ENCODE results near the gene BRSK1. TPM values are rescaled to one million over a fixed set of nuclear protein-coding genes. Genes with fewer than 3 reads are reported as not detected.

Gene BRSK1
- total RNA-seq, 1 donor: 4.0 TPM

DNA sequence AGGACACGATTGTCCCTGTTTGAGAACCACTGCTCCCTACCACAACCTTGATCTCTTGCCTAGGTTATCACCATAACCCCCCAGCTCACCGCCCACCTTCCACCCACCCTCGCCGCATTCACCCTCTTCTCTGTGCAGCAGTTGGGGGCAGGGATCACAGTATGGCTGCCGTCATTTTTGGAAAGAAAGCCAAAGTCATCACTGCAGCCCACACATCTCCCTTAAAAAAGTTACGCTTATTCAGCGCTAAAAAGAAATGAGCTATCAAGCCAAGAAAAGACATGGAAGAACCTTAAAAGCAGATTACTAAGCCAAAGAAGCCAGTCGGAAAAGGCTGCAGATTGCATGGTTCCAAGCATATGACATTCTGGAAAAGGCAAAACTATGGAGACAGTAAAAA, 14.5 kb upstream of the BRSK1 start:
- Histone ChIP-seq H3K4me1 (ENCODE audit: insufficient read depth, low read length) (no peaks in the 10 kb centered on the region), H3K4me2 (ENCODE audit: insufficient read depth, low read length) (no peak overlapping the region), H3K4me3 (ENCODE audit: insufficient read depth, low read length) (no peak overlapping the region), H3K27ac (ENCODE audit: low read depth, low read length) (no peak overlapping the region), H2AFZ (ENCODE audit: low read length) (no peak overlapping the region), H3K79me2 (ENCODE audit: insufficient read depth, low read length) (peaks cover 8% of the 10 kb centered on the region), H4K20me1 (ENCODE audit: insufficient read depth, low read length) (no peaks in the 10 kb centered on the region), H3K9me3 (ENCODE audit: low read depth, low read length) (no peaks in the 10 kb centered on the region), H3K36me3 (ENCODE audit: insufficient read depth, low read length) (peaks cover 3% of the 10 kb centered on the region), H3K27me3 (ENCODE audit: insufficient read depth, low read length) (no peaks in the 10 kb centered on the region)
- TF ChIP-seq, protein P1, sequence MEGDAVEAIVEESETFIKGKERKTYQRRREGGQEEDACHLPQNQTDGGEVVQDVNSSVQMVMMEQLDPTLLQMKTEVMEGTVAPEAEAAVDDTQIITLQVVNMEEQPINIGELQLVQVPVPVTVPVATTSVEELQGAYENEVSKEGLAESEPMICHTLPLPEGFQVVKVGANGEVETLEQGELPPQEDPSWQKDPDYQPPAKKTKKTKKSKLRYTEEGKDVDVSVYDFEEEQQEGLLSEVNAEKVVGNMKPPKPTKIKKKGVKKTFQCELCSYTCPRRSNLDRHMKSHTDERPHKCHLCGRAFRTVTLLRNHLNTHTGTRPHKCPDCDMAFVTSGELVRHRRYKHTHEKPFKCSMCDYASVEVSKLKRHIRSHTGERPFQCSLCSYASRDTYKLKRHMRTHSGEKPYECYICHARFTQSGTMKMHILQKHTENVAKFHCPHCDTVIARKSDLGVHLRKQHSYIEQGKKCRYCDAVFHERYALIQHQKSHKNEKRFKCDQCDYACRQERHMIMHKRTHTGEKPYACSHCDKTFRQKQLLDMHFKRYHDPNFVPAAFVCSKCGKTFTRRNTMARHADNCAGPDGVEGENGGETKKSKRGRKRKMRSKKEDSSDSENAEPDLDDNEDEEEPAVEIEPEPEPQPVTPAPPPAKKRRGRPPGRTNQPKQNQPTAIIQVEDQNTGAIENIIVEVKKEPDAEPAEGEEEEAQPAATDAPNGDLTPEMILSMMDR (IDR thresholded peaks at IDR 0.05; ENCODE audit: extremely low read depth, low read depth, low read length): no peak
- no peak for DNase-seq (ENCODE audit: insufficient read length, low spot score, missing footprints)

DNA sequence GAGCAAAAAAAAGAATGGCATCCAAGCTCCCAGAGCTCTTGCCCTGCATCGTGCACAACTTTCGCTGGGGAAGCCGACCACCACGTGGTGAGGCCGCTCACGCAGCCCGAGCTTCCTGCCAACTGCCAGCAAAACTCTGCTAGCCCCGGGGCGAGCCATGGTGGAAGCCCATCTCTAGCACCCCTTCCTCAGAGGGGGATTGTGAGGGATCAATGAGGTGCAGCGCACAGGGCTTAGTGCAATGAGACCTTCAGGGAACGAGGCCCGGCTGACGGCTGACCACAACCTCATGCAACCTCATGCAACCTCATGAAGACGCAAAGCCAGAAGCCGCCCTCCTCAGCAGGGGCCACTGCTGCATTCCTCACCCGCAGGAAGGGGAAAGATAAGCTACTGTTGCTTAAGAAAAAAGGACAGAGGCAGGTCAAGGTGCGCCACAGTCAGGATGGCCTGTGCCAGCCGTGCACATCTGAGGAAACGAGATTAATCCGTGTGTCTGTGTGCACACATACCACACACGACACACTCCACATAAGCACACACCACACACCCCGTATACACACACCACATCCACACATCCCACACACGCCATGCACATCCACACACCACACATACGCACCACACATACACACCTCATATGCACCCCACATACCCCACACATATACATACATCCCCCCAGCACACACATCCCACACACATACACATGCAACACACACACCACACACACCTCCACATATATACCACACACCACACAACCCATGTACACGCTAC, 13.4 kb upstream of the BRSK1 start:
- H3K27me3 ChIP-seq (ENCODE audit: insufficient read depth, low read length): no peaks in the 10 kb centered on the region
- peaks cover 3% of the 10 kb centered on the region for H3K36me3 ChIP-seq (ENCODE audit: insufficient read depth, low read length)
- no peaks in the 10 kb centered on the region for H4K20me1 ChIP-seq (ENCODE audit: insufficient read depth, low read length)
- no peak overlapping the region for H3K4me2 ChIP-seq (ENCODE audit: insufficient read depth, low read length)
- DNase-seq (ENCODE audit: insufficient read length, low spot score, missing footprints): no peak
- H3K27ac ChIP-seq (ENCODE audit: low read depth, low read length): no peak overlapping the region
- TF ChIP-seq, protein P1 (IDR thresholded peaks at IDR 0.05; ENCODE audit: extremely low read depth, low read depth, low read length): no peak
- H3K79me2 ChIP-seq (ENCODE audit: insufficient read depth, low read length): peaks cover 8% of the 10 kb centered on the region
- no peaks in the 10 kb centered on the region for H3K4me1 ChIP-seq (ENCODE audit: insufficient read depth, low read length)
- no peaks in the 10 kb centered on the region for H3K9me3 ChIP-seq (ENCODE audit: low read depth, low read length)
- no peak overlapping the region for H3K4me3 ChIP-seq (ENCODE audit: insufficient read depth, low read length)
- no peak overlapping the region for H2AFZ ChIP-seq (ENCODE audit: low read length)

DNA sequence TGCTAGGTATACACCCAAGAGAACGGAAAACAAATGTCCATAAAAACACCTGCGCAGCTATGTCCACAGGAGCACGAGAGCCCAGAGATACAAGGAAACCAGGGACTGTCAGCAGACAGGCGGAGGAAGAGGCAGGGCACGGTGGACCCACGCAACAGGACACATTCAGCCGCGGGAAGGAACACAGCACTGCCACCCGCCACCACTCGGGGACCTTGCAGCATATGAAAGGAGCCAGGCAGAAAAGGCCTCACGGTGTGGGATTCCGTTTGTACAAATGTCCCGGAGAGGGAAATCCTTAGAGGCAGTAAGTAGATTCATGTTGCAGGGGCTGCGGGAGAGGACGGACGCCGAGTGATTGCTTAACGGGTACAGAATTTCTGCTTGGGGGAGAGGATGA, 11.7 kb upstream of the BRSK1 start:
- H4K20me1 ChIP-seq (ENCODE audit: insufficient read depth, low read length): no peaks in the 10 kb centered on the region
- H3K27me3 ChIP-seq (ENCODE audit: insufficient read depth, low read length): no peaks in the 10 kb centered on the region
- peaks cover 5% of the 10 kb centered on the region for H3K36me3 ChIP-seq (ENCODE audit: insufficient read depth, low read length)
- no peak overlapping the region for H3K27ac ChIP-seq (ENCODE audit: low read depth, low read length)
- no peaks in the 10 kb centered on the region for H3K4me1 ChIP-seq (ENCODE audit: insufficient read depth, low read length)
- H3K4me2 ChIP-seq (ENCODE audit: insufficient read depth, low read length): no peak overlapping the region
- H3K9me3 ChIP-seq (ENCODE audit: low read depth, low read length): no peaks in the 10 kb centered on the region
- H3K4me3 ChIP-seq (ENCODE audit: insufficient read depth, low read length): no peak overlapping the region
- H2AFZ ChIP-seq (ENCODE audit: low read length): no peak overlapping the region
- TF ChIP-seq, protein P1 (IDR thresholded peaks at IDR 0.05; ENCODE audit: extremely low read depth, low read depth, low read length): no peak
- DNase-seq (ENCODE audit: insufficient read length, low spot score, missing footprints): no peak
- H3K79me2 ChIP-seq (ENCODE audit: insufficient read depth, low read length): no peaks in the 10 kb centered on the region

DNA sequence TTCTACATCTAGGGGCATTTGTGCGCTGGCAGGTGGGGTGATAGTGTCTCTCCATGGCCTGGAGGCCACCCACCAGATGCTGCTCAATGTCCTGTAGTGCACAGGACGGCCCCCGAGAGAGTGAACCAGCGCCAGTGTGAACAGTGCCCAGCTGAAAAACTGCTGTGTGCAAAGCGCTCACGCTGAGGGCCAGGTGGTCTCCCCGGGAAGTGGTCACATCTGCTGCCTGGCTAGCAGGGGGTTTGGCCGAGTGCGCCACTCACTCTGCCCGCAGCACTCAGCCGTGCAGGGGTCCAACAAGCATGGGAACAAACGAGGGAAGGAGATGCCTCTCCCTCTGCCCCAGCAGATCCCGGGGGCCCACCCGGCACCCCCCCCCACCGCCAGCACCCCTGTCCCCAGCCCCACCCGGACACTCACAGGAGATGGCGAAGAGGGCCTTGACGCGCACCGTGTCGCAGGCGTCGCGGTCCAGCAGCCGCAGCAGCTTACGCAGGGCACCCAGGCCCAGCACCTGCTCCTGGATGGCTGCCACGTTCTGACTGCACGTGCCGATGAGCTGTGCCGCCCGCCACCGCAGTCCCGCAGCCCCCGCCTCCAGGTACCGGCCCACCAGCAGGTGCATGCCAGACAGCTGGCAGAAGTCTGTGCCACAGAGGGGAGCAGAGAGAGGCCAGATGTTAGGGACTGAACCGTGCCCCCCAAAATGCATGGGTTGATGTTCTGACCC, 9.7 kb upstream of the BRSK1 start:
- Histone ChIP-seq H2AFZ (ENCODE audit: low read length) (no peak overlapping the region), H3K4me1 (ENCODE audit: insufficient read depth, low read length) (peaks cover 2% of the 10 kb centered on the region), H4K20me1 (ENCODE audit: insufficient read depth, low read length) (no peaks in the 10 kb centered on the region), H3K79me2 (ENCODE audit: insufficient read depth, low read length) (peaks cover 2% of the 10 kb centered on the region), H3K9me3 (ENCODE audit: low read depth, low read length) (no peaks in the 10 kb centered on the region), H3K4me3 (ENCODE audit: insufficient read depth, low read length) (no peak overlapping the region), H3K27me3 (ENCODE audit: insufficient read depth, low read length) (no peaks in the 10 kb centered on the region), H3K4me2 (ENCODE audit: insufficient read depth, low read length) (no peak overlapping the region), H3K27ac (ENCODE audit: low read depth, low read length) (no peak overlapping the region), H3K36me3 (ENCODE audit: insufficient read depth, low read length) (peaks cover 6% of the 10 kb centered on the region)
- TF ChIP-seq, protein P1 (IDR thresholded peaks at IDR 0.05; ENCODE audit: extremely low read depth, low read depth, low read length): no peak
- DNase-seq (ENCODE audit: insufficient read length, low spot score, missing footprints): no peak
